Lower lobe of right lung (tissue), 2 donors: ENCODE data around the gene PLD6. TPM values are rescaled to one million over a fixed set of nuclear protein-coding genes. Genes with fewer than 3 reads are reported as not detected.

Experiments
- ATAC-seq, 2 donors: fragments of 200-7000 bp; cut with Tn5 transposase; one replicate each; pipeline ENCODE4 v1.9.1; 2020 to 2022; ENCODE audit warnings: mild to moderate bottlenecking in 2 of 2, moderate library complexity in 2 of 2
- DNase-seq: peaks from one replicate; pipeline ENCODE4 v3.0.0-alpha.2; 2020
- H3K27ac ChIP-seq: fragments of 200-600 bp; one replicate; pipeline ENCODE4 v1.8.0; 2022
- H3K27me3 ChIP-seq: fragments of 200-600 bp; one replicate; pipeline ENCODE4 v1.8.0; 2022; ENCODE audit warnings: low read depth
- H3K36me3 ChIP-seq: fragments of 200-600 bp; one replicate; pipeline ENCODE4 v1.8.0; 2022; ENCODE audit warnings: mild to moderate bottlenecking
- H3K4me1 ChIP-seq: fragments of 200-600 bp; one replicate; pipeline ENCODE4 v1.8.0; 2022
- H3K4me3 ChIP-seq: fragments of 200-600 bp; one replicate; pipeline ENCODE4 v1.8.0; 2022; ENCODE audit warnings: mild to moderate bottlenecking
- H3K9me3 ChIP-seq: fragments of 200-600 bp; one replicate; pipeline ENCODE4 v1.8.0; 2022
- CTCF ChIP-seq: fragments of 200-600 bp; IDR thresholded peaks from one replicate; pipeline ENCODE4 v1.8.0; 2022; ENCODE audit warnings: antibody characterized with exemption, mild to moderate bottlenecking
- intact Hi-C: fragments of 100-400 bp; cut with DNase I; formaldehyde crosslinking; loops from one replicate; pipeline ENCODE4 v1.11.0; 2022
- total RNA-seq: library from RNA; stranded (reverse); fragmentation: NEBNext Ultra II Directional; extraction: Animal tissue kit (Norgen Biotek cat#: 25700); gene quantifications from one replicate; pipeline ENCODE4 v1.2.1, GENCODE V29; 2021
- donor health status: DM: no; HTN: yes; CAD: no; lungs with severe emphysema.

Gene PLD6
- total RNA-seq, 1 donor from 2014 or later = 3.8 TPM

- Histone ChIP-seq H3K36me3 (peaks cover 75% of the 10 kb centered on the region), H3K27ac (no peak overlapping the region), H3K4me1 (peaks cover 43% of the 10 kb centered on the region), H3K9me3 (no peaks in the 10 kb centered on the region), H3K27me3 (no peaks in the 10 kb centered on the region), H3K4me3 (no peak overlapping the region)
- no peak for DNase-seq
- intact Hi-C loops = no loop called here
- TF ChIP-seq CTCF = no peak
- ATAC-seq = peak; percentile 41 to 59
Measured at GRCh38 chr17:17183744-17184143, 22.4 kb downstream of the PLD6 start.

- no peak for TF ChIP-seq CTCF
- Histone ChIP-seq H3K4me3 (no peak overlapping the region), H3K9me3 (no peaks in the 10 kb centered on the region), H3K27ac (no peak overlapping the region), H3K4me1 (peaks cover 38% of the 10 kb centered on the region), H3K27me3 (no peaks in the 10 kb centered on the region), H3K36me3 (peaks cover 76% of the 10 kb centered on the region)
- no peak for DNase-seq
- intact Hi-C loops = no loop called here
- ATAC-seq = no peak
Measured at GRCh38 chr17:17182598-17183136, 23.5 kb downstream of the PLD6 start.

- no peak overlapping the region for H3K4me3 ChIP-seq
- H3K9me3 ChIP-seq = no peaks in the 10 kb centered on the region
- peaks cover 31% of the 10 kb centered on the region for H3K4me1 ChIP-seq
- no peak for ATAC-seq
- no peak overlapping the region for H3K27ac ChIP-seq
- no peak for DNase-seq
- TF ChIP-seq CTCF = no peak
- H3K36me3 ChIP-seq = peaks cover 79% of the 10 kb centered on the region
- intact Hi-C loops = no loop called here
- H3K27me3 ChIP-seq = no peaks in the 10 kb centered on the region
Measured at GRCh38 chr17:17181666-17182597, 24.2 kb downstream of the PLD6 start.

- intact Hi-C loops = no loop called here
- no peaks in the 10 kb centered on the region for H3K27me3 ChIP-seq
- no peak for DNase-seq
- no peak for ATAC-seq
- H3K4me1 ChIP-seq = peaks cover 23% of the 10 kb centered on the region
- H3K9me3 ChIP-seq = no peaks in the 10 kb centered on the region
- no peak overlapping the region for H3K4me3 ChIP-seq
- peaks cover 89% of the 10 kb centered on the region for H3K36me3 ChIP-seq
- H3K27ac ChIP-seq = no peak overlapping the region
- no peak for TF ChIP-seq CTCF
Measured at GRCh38 chr17:17180741-17181525, 25.2 kb downstream of the PLD6 start.

GRCh38 chr17:17180141-17180603 lies 26.0 kb downstream of the PLD6 start:
- Histone ChIP-seq H3K9me3 (no peaks in the 10 kb centered on the region), H3K4me3 (no peak overlapping the region), H3K4me1 (peaks cover 20% of the 10 kb centered on the region), H3K36me3 (peaks cover 97% of the 10 kb centered on the region), H3K27me3 (no peaks in the 10 kb centered on the region), H3K27ac (no peak overlapping the region)
- TF ChIP-seq CTCF = no peak
- ATAC-seq (no peak), DNase-seq (no peak)
- intact Hi-C loops = no loop called here
